ENCODE data around the gene RFC5. TPM values are rescaled to one million over a fixed set of nuclear protein-coding genes. Genes with fewer than 3 reads are reported as not detected.
"Not testable (repeated sequence)": the region's sequence is repeated elsewhere in the genome, so short reads cannot be mapped to it uniquely, and the experiment has no call there.

RFC5 gene
- total and polyA plus RNA-seq, 7 experiments from 2014 or later, result 6.3 to 40.3 (median 18.0) TPM

DNA sequence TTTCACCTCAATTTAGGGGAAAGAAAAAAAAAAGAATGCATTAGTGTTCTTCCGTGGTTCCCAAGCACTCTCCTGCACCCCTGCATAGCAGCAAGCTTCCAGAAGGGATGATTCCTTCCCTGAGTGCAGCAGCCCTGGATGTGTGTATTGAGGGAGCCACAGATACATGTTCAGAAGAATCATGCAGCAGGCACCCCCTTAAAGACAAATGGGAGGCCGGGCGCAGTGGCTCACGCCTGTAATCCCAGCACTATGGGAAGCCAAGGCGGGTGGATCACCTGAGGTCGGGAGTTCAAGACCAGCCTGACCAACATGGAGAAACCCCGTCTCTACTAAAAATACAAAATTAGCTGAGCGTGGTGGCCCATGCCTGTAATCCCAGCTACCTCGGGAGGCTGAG lies 65.0 kb downstream of the RFC5 start:
- H3K4me1 Mint-ChIP-seq; POLR2A ChIA-PET; H3K27me3 Mint-ChIP-seq; intact Hi-C loops (cut with micrococcal nuclease); DNase-seq; H3K4me3 Mint-ChIP-seq; H3K9me3 Mint-ChIP-seq; H3K9me3 ChIP-seq (ENCODE audit: control insufficient read depth in 2 of 3, low read length in 3 of 3); H3K27me3 ChIP-seq (ENCODE audit: control insufficient read depth in 2 of 2, insufficient read depth in 2 of 2, low read length in 2 of 2); CTCF ChIA-PET; H3K27ac Mint-ChIP-seq; ATAC-seq; H3K27ac ChIP-seq (ENCODE audit: low read depth, low read length); H3K4me1 ChIP-seq (ENCODE audit: control insufficient read depth in 2 of 2, insufficient read depth in 2 of 2, low read length in 2 of 2); H3K36me3 ChIP-seq (ENCODE audit: control insufficient read depth in 2 of 3, insufficient read depth in 3 of 3, low read length in 3 of 3); H3K36me3 Mint-ChIP-seq; H3K4me3 ChIP-seq (ENCODE audit: low read length): not testable (repeated sequence)

Other genes with a start within 250 kb of the RFC5 start
- gene KSR2, start 47.7 kb upstream of the RFC5 start, total RNA-seq, result under 1 TPM in 2 of 5 experiments, not detected in 3; 0.03 to 0.07 TPM
- gene KSR2, start 47.7 kb upstream of the RFC5 start, polyA plus RNA-seq, result not detected
- 10 to 100 TPM; 12.2 to 52.2 (median 19.1) TPM for gene WSB2, start 44.5 kb downstream of the RFC5 start, total RNA-seq
- gene WSB2, start 44.5 kb downstream of the RFC5 start, polyA plus RNA-seq, result 10 to 100 TPM; 10.2 to 10.6 TPM
- 1 to 10 TPM; 3.9 to 8.5 (median 5.3) TPM for gene VSIG10, start 87.3 kb downstream of the RFC5 start, total RNA-seq
- 1 to 10 TPM; 1.5 to 5.5 TPM for gene VSIG10, start 87.3 kb downstream of the RFC5 start, polyA plus RNA-seq
- 100 to 1,000 TPM in 1 of 5 experiments, 10 to 100 TPM in 4; 73.8 to 109 (median 91.1) TPM for gene PEBP1, start 119.4 kb downstream of the RFC5 start, total RNA-seq
- 100 to 1,000 TPM; 314 to 343 TPM for gene PEBP1, start 119.4 kb downstream of the RFC5 start, polyA plus RNA-seq